ENCODE measurements around the gene THAP7. TPM values are rescaled to one million over a fixed set of nuclear protein-coding genes. Genes with fewer than 3 reads are reported as not detected.

Gene THAP7
- total and polyA plus RNA-seq, 9 of the 15 experiments (the other 6 are each of a cell fraction or from before 2014, with no cell fraction given): 7.9 to 263 (median 84.1) TPM

GRCh38 chr22:21009638-21010425 lies 7.9 kb upstream of the THAP7 start (continued):
- no peak for TF ChIP-seq DACH1 (IDR thresholded peaks at IDR 0.05; ENCODE audit: partially characterized antibody)
- peak; percentile 23 to 80; a peak in 3 of 4 replicates for TF ChIP-seq RCOR1 (IDR thresholded peaks at IDR 0.05; ENCODE audit: borderline replicate concordance in 1 of 2, low read depth in 2 of 2, low read length in 2 of 2)
- TF ChIP-seq, protein P1, sequence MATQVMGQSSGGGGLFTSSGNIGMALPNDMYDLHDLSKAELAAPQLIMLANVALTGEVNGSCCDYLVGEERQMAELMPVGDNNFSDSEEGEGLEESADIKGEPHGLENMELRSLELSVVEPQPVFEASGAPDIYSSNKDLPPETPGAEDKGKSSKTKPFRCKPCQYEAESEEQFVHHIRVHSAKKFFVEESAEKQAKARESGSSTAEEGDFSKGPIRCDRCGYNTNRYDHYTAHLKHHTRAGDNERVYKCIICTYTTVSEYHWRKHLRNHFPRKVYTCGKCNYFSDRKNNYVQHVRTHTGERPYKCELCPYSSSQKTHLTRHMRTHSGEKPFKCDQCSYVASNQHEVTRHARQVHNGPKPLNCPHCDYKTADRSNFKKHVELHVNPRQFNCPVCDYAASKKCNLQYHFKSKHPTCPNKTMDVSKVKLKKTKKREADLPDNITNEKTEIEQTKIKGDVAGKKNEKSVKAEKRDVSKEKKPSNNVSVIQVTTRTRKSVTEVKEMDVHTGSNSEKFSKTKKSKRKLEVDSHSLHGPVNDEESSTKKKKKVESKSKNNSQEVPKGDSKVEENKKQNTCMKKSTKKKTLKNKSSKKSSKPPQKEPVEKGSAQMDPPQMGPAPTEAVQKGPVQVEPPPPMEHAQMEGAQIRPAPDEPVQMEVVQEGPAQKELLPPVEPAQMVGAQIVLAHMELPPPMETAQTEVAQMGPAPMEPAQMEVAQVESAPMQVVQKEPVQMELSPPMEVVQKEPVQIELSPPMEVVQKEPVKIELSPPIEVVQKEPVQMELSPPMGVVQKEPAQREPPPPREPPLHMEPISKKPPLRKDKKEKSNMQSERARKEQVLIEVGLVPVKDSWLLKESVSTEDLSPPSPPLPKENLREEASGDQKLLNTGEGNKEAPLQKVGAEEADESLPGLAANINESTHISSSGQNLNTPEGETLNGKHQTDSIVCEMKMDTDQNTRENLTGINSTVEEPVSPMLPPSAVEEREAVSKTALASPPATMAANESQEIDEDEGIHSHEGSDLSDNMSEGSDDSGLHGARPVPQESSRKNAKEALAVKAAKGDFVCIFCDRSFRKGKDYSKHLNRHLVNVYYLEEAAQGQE (IDR thresholded peaks at IDR 0.05; ENCODE audit: borderline replicate concordance): no peak
- TF ChIP-seq, protein P1 (CRISPR knock-in tag; IDR thresholded peaks at IDR 0.05; ENCODE audit: low read depth): peak; percentile 98
- TF ChIP-seq ILF3 (IDR thresholded peaks at IDR 0.05; ENCODE audit: borderline replicate concordance): no peak
- 0 out of 2 replicates have a peak, but pooled peaks have one; percentile 17 for TF ChIP-seq ZNF165 (CRISPR knock-in tag; IDR thresholded peaks at IDR 0.05; ENCODE audit: borderline replicate concordance)
- TF ChIP-seq HNRNPL (IDR thresholded peaks at IDR 0.05; ENCODE audit: low read depth, low read length): peak; percentile 95
- TF ChIP-seq, protein P2, sequence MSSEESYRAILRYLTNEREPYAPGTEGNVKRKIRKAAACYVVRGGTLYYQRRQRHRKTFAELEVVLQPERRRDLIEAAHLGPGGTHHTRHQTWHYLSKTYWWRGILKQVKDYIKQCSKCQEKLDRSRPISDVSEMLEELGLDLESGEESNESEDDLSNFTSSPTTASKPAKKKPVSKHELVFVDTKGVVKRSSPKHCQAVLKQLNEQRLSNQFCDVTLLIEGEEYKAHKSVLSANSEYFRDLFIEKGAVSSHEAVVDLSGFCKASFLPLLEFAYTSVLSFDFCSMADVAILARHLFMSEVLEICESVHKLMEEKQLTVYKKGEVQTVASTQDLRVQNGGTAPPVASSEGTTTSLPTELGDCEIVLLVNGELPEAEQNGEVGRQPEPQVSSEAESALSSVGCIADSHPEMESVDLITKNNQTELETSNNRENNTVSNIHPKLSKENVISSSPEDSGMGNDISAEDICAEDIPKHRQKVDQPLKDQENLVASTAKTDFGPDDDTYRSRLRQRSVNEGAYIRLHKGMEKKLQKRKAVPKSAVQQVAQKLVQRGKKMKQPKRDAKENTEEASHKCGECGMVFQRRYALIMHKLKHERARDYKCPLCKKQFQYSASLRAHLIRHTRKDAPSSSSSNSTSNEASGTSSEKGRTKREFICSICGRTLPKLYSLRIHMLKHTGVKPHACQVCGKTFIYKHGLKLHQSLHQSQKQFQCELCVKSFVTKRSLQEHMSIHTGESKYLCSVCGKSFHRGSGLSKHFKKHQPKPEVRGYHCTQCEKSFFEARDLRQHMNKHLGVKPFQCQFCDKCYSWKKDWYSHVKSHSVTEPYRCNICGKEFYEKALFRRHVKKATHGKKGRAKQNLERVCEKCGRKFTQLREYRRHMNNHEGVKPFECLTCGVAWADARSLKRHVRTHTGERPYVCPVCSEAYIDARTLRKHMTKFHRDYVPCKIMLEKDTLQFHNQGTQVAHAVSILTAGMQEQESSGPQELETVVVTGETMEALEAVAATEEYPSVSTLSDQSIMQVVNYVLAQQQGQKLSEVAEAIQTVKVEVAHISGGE (CRISPR knock-in tag; IDR thresholded peaks at IDR 0.05): 0 out of 6 replicates have a peak, but pooled peaks of 1 of the 3 experiments have one; percentile 54
- TF ChIP-seq, protein P3, sequence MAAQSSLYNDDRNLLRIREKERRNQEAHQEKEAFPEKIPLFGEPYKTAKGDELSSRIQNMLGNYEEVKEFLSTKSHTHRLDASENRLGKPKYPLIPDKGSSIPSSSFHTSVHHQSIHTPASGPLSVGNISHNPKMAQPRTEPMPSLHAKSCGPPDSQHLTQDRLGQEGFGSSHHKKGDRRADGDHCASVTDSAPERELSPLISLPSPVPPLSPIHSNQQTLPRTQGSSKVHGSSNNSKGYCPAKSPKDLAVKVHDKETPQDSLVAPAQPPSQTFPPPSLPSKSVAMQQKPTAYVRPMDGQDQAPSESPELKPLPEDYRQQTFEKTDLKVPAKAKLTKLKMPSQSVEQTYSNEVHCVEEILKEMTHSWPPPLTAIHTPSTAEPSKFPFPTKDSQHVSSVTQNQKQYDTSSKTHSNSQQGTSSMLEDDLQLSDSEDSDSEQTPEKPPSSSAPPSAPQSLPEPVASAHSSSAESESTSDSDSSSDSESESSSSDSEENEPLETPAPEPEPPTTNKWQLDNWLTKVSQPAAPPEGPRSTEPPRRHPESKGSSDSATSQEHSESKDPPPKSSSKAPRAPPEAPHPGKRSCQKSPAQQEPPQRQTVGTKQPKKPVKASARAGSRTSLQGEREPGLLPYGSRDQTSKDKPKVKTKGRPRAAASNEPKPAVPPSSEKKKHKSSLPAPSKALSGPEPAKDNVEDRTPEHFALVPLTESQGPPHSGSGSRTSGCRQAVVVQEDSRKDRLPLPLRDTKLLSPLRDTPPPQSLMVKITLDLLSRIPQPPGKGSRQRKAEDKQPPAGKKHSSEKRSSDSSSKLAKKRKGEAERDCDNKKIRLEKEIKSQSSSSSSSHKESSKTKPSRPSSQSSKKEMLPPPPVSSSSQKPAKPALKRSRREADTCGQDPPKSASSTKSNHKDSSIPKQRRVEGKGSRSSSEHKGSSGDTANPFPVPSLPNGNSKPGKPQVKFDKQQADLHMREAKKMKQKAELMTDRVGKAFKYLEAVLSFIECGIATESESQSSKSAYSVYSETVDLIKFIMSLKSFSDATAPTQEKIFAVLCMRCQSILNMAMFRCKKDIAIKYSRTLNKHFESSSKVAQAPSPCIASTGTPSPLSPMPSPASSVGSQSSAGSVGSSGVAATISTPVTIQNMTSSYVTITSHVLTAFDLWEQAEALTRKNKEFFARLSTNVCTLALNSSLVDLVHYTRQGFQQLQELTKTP (IDR thresholded peaks at IDR 0.05; ENCODE audit: low read depth in 1 of 2, partially characterized antibody in 2 of 2): no peak
